Large intestine (tissue), 3 donors: ENCODE measurements around the gene FAM240A. TPM values are rescaled to one million over a fixed set of nuclear protein-coding genes. Genes with fewer than 3 reads are reported as not detected.
A peak's percentile ranks its signal among the peaks of the same experiment; 100 is the strongest.

ENCODE experiments used
- DNase-seq, 2 donors: peaks; one replicate each; pipeline versions ENCODE4 v3.0.0 to v3.0.0-alpha.2; 2013
- H3K27ac ChIP-seq: one replicate; pipeline ENCODE4 v1.5.1; 2013; ENCODE audit warnings: low read length
- H3K27me3 ChIP-seq: 2 replicates; pipeline ENCODE4 v1.6.1; 2013; ENCODE audit warnings: low read length; ENCODE audit not compliant: control insufficient read depth, insufficient read depth
- H3K36me3 ChIP-seq: 2 replicates; pipeline ENCODE4 v1.6.1; 2013; ENCODE audit warnings: low read length; ENCODE audit not compliant: control insufficient read depth, insufficient read depth
- H3K4me1 ChIP-seq: one replicate; pipeline ENCODE4 v1.6.1; 2013; ENCODE audit warnings: low read length; ENCODE audit not compliant: control insufficient read depth, insufficient read depth
- H3K4me3 ChIP-seq: one replicate; pipeline ENCODE4 v1.5.1; 2013; ENCODE audit warnings: low read length
- H3K9me3 ChIP-seq: one replicate; pipeline ENCODE4 v1.6.1; 2013; ENCODE audit warnings: mild to moderate bottlenecking, low read depth, low read length, moderate library complexity; ENCODE audit not compliant: control insufficient read depth
- WGBS: methylation state at CpG from one replicate; pipeline ENCODE4 v1.1.5; 2013; ENCODE audit warnings: low lambda C conversion rate; ENCODE audit not compliant: insufficient coverage; 5-methylcytosine and 5-hydroxymethylcytosine counted together
- polyA plus RNA-seq: library from polyadenylated mRNA; unstranded; fragments of 120-200 nt; gene quantifications from one replicate; pipeline ENCODE4 v1.2.1, GENCODE V29; 2013

Gene FAM240A
- polyA plus RNA-seq, 1 donor: not detected

- WGBS: 53% methylated on average over 3 of the region's 17 CpGs
- Histone ChIP-seq H3K36me3 (no peaks in the 10 kb centered on the region), H3K4me1 (peaks cover 26% of the 10 kb centered on the region), H3K4me3 (no peak overlapping the region), H3K9me3 (no peaks in the 10 kb centered on the region), H3K27me3 (no peaks in the 10 kb centered on the region), H3K27ac (no peak overlapping the region)
- no peak for DNase-seq
Measured at GRCh38 chr3:46662771-46663551, 50.6 kb downstream of the FAM240A start.

- no CpG with 5 or more reads among the region's 8 CpGs for WGBS
- no peaks in the 10 kb centered on the region for H3K9me3 ChIP-seq
- no peak overlapping the region for H3K27ac ChIP-seq
- no peaks in the 10 kb centered on the region for H3K27me3 ChIP-seq
- DNase-seq: peak in 1 of 2 donors; percentile 36
- H3K4me3 ChIP-seq: no peak overlapping the region
- no peaks in the 10 kb centered on the region for H3K36me3 ChIP-seq
- peaks cover 31% of the 10 kb centered on the region for H3K4me1 ChIP-seq
Measured at GRCh38 chr3:46663591-46664135, 51.3 kb downstream of the FAM240A start.

GRCh38 chr3:46664188-46664970 lies 52.1 kb downstream of the FAM240A start:
- Histone ChIP-seq H3K4me1 (peaks cover 36% of the 10 kb centered on the region), H3K27ac (no peak overlapping the region), H3K4me3 (no peak overlapping the region), H3K27me3 (no peaks in the 10 kb centered on the region), H3K9me3 (no peaks in the 10 kb centered on the region), H3K36me3 (no peaks in the 10 kb centered on the region)
- DNase-seq: no peak
- WGBS: no CpG with 5 or more reads among the region's 6 CpGs

GRCh38 chr3:46664971-46665762 lies 52.8 kb downstream of the FAM240A start:
- WGBS: no CpG with 5 or more reads among the region's 23 CpGs
- no peak overlapping the region for H3K4me3 ChIP-seq
- H3K36me3 ChIP-seq: peaks cover 1% of the 10 kb centered on the region
- H3K9me3 ChIP-seq: no peaks in the 10 kb centered on the region
- no peak for DNase-seq
- peaks cover 36% of the 10 kb centered on the region for H3K4me1 ChIP-seq
- H3K27me3 ChIP-seq: no peaks in the 10 kb centered on the region
- H3K27ac ChIP-seq: no peak overlapping the region

- no peak for DNase-seq
- no peak overlapping the region for H3K4me3 ChIP-seq
- no peaks in the 10 kb centered on the region for H3K9me3 ChIP-seq
- H3K27ac ChIP-seq: no peak overlapping the region
- H3K27me3 ChIP-seq: no peaks in the 10 kb centered on the region
- peaks cover 36% of the 10 kb centered on the region for H3K4me1 ChIP-seq
- WGBS: no CpG with 5 or more reads among the region's 9 CpGs
- H3K36me3 ChIP-seq: peaks cover 9% of the 10 kb centered on the region
Measured at GRCh38 chr3:46665763-46666452, 53.6 kb downstream of the FAM240A start.

- H3K27me3 ChIP-seq: no peaks in the 10 kb centered on the region
- H3K36me3 ChIP-seq: peaks cover 13% of the 10 kb centered on the region
- peaks cover 36% of the 10 kb centered on the region for H3K4me1 ChIP-seq
- no peak overlapping the region for H3K4me3 ChIP-seq
- peak; percentile 54 to 66 for DNase-seq
- no CpG with 5 or more reads among the region's 7 CpGs for WGBS
- no peaks in the 10 kb centered on the region for H3K9me3 ChIP-seq
- H3K27ac ChIP-seq: no peak overlapping the region
Measured at GRCh38 chr3:46666453-46666845, 54.1 kb downstream of the FAM240A start.

GRCh38 chr3:46667061-46667621 lies 54.8 kb downstream of the FAM240A start:
- Histone ChIP-seq H3K4me3 (no peak overlapping the region), H3K9me3 (no peaks in the 10 kb centered on the region), H3K4me1 (peaks cover 41% of the 10 kb centered on the region), H3K36me3 (peaks cover 18% of the 10 kb centered on the region), H3K27me3 (no peaks in the 10 kb centered on the region), H3K27ac (no peak overlapping the region)
- WGBS: no CpG with 5 or more reads among the region's 8 CpGs
- no peak for DNase-seq

GRCh38 chr3:46667657-46668056 lies 55.3 kb downstream of the FAM240A start:
- DNase-seq: no peak
- Histone ChIP-seq H3K36me3 (peaks cover 18% of the 10 kb centered on the region), H3K4me1 (peaks cover 47% of the 10 kb centered on the region), H3K27me3 (no peaks in the 10 kb centered on the region), H3K27ac (no peak overlapping the region), H3K4me3 (no peak overlapping the region), H3K9me3 (no peaks in the 10 kb centered on the region)
- WGBS: no CpG with 5 or more reads among the region's 9 CpGs

GRCh38 chr3:46668116-46668515 lies 55.8 kb downstream of the FAM240A start:
- DNase-seq: no peak
- WGBS: no CpG with 5 or more reads among the region's 8 CpGs

More at GRCh38 chr3:46668116-46668515, 55.8 kb downstream of the FAM240A start:
- no peak overlapping the region for H3K4me3 ChIP-seq
- peak overlapping the region; percentile 32 for H3K27ac ChIP-seq
- H3K9me3 ChIP-seq: no peaks in the 10 kb centered on the region
- no peaks in the 10 kb centered on the region for H3K27me3 ChIP-seq
- H3K36me3 ChIP-seq: peaks cover 18% of the 10 kb centered on the region
- H3K4me1 ChIP-seq: peaks cover 50% of the 10 kb centered on the region
